GM12872 (cell line): Measurements from ENCODE around the gene ZFP62.

Experiments used
- TF ChIP-seq, protein P1 (sequence below): IDR thresholded peaks from 3 replicates; pipeline ENCODE4 v1.5.1; 2011; ENCODE audit warnings: low read depth, mild to moderate bottlenecking, low read length, moderate library complexity; ENCODE audit not compliant: insufficient read depth

The ZFP62 gene

DNA sequence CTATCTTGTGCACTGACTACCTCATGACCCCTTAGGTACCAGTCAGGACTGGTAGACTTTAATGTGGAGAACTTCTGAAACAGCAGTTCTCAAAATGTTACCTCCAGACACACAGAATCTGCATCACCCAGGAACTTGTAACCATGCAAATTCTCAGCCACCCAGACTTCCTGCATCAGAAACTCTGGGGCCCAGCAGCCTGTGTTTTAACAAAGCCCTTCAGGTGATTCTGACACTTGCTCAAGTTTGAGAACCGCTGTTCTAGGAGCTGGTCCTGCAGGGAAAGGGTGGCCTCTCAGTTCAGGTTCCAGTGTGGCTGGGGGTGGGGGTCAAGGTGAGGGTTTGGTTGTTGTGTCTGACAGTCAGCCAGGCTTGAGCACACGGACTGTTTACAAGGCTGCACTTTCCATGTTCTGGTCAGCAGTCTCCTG lies 28.4 kb downstream of the ZFP62 start:
- TF ChIP-seq, protein P1, sequence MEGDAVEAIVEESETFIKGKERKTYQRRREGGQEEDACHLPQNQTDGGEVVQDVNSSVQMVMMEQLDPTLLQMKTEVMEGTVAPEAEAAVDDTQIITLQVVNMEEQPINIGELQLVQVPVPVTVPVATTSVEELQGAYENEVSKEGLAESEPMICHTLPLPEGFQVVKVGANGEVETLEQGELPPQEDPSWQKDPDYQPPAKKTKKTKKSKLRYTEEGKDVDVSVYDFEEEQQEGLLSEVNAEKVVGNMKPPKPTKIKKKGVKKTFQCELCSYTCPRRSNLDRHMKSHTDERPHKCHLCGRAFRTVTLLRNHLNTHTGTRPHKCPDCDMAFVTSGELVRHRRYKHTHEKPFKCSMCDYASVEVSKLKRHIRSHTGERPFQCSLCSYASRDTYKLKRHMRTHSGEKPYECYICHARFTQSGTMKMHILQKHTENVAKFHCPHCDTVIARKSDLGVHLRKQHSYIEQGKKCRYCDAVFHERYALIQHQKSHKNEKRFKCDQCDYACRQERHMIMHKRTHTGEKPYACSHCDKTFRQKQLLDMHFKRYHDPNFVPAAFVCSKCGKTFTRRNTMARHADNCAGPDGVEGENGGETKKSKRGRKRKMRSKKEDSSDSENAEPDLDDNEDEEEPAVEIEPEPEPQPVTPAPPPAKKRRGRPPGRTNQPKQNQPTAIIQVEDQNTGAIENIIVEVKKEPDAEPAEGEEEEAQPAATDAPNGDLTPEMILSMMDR = no peak

DNA sequence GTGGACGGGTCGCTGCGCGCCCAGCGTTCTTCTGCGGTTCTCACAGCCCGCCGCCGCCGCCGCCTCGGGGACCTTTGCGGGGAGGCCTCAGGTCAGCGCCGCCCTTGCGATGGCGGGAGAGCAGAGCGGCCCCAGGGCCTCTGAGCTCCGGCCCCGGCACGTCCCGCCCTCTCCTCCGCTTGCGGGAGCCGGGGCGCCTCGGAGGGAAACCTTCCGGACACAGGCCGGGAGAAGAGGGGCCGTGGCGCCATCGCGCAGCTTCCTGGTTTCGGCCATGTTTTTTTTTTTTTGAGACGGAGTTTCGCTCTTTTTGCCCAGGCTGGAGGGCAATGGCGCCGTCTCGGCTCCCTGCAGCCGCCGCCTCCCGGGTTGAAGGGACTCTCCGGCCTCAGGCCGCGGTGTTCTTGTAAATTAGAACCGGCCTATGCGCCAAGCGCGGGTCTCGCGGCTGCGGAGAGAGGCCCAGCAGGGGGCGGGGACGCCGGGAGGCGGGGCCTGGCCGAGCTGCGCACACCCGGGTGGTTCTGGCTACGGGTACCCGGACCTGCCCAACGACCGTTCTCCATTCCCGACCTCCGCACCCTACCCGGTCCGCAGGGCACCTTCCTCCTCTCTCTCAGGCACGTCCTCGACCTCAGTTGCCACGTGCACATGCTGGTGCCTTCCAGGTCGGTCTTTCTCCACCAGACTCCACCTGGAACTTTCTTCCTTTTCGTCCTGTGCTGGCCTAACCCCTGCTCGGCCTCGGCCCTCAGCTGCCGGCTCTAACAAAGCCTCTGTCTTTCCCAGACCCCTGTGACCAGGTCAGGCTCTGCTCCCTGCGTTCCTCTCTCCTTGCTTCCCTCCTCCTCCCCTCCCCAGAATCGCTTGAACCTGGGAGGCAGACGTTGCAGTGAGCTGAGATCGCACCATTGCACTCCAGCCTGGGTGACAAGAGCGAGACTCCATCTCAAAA lies 29.7 kb downstream of the ZFP62 start:
- TF ChIP-seq, protein P1 = no peak

DNA sequence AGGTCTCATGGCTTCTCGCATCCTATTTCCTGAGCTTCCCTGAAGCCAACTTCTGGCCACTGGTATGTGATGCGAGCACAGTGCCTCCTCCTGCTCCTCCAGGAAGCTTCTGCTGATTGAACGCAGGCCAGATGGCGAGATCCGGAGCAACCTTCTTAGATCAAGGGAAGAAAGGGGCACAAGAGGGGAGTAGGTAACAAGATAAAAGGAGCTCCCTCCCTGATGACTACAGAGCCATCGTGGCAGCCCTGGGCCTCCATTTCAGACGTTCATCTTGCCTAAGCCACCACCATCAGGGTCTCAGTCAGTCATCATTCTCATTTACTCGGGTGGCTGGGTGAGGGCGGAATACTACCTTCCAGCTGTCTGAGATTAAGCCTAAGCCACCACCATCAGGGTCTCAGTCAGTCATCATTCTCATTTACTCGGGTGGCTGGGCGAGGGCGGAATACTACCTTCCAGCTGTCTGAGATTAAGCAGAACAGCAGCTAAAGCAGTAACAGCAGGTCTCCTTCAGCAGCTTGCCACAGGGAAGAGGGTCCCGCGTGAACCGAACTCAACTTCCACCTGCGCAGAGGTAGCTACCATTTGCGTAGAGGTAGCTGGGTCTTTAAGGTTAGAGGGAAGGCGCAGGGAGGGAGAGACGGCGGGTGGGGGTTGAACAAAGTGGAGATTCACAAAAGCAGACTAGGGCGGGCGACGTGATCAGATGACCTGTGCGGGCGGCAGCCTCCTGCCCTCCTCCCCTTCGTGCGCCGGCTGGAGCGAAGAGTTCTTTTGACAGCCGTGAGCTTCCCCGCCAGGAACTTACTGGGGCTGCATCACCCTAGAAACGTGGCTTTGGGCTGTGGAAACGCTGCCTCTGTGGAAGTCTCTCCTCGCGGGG lies 30.6 kb downstream of the ZFP62 start:
- TF ChIP-seq, protein P1 = no peak

DNA sequence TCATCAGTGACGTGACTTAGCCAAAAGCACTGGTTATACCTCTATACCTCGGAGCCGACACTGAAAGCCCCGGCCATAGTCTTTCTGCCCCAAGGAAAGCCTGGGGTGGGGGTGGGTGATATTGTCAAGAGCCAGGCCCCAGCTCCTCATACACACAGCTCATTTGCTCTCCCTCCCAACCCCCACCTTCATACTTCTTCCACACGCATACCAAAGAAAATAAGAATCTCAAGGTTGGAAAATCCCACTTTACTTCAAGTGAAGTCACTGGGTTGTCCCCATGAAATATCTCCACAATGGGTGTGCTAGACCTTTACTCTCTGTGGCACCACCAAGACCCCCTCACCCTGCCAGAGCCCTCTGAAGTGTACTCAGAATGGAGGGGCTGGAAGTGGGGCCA lies 31.4 kb downstream of the ZFP62 start:
- TF ChIP-seq, protein P1 = no peak

DNA sequence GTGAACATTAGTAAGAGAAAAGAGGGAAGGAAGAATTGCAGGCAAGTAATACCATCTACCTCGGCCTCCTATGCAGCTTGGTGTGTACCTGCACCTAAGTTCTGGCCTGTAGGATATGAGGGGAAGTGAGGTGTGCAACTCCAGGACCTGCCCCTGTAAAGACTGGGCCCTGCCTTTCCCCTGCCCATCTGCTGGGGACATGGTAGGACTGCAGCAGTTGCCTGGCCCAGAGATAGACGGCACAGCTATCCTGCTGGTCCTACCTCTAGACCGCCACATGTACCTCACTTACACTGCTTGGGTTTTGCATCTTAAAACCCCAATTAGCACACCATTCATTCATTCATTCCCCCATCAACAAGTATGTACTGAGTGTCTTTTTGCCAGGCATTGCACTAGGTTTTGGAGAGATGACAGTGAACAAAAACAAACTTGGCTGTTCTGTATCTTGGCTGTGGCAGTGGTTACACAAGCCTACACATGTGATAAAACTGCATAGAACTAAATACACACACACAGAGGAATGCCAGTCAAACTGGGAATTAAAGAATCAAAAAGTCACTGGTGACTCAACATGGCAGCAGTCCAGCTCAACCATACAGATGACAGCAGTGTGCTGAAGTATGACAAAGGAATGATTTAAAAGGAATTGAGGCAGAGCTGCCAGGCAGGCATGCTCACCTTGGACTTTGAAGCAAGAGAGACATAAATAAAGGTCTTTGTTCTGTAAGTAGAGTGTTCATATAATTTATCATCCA lies 35.1 kb downstream of the ZFP62 start:
- TF ChIP-seq, protein P1 = no peak

DNA sequence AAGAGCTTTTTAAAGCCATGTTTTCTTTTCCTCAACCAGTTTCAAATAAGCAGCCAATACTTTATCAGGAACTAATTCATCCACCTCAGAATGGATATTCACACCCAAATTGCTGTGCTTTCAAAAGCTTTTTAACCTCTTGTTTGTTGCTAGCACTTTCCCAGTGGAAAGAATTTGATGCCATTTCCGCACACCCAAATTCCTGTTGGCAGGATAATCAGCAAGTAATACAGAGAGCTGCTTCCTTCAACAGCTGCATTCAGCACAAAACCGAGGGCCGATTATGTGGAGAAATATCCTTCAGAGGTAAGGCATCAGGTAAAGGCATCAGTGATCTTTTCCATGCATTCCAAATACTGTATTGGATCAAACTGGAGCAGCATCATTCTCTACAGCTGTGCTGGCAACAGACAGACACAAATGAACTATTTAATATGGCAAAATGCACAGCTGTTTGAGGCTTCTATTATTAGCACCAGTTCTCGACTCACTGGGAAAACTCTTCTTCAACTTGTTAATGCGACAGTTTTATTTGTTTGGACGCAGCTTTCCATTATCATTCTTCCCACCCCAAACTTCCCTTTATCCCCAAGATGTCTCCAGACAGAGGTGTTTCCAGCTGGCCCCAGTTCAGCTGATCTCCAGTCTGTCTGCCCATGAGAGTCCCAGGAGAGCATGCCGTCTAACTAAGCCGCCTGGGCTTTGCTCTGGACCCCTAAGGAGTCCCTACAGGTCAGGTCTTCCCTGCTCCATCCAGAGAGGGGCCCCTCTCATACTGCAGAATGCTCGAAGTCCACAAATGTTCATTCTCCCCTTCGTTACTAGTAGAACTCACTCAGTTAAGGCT lies 36.2 kb downstream of the ZFP62 start:
- TF ChIP-seq, protein P1 = no peak
